ENCODE data around the gene SMAD3.

SMAD3 gene

GRCh38 chr15:67167091-67167490 is 101.7 kb downstream of the SMAD3 start:
- DNase-seq = no peak

GRCh38 chr15:67168694-67169093 is 103.3 kb downstream of the SMAD3 start:
- DNase-seq = no peak

GRCh38 chr15:67170143-67170925 is 104.9 kb downstream of the SMAD3 start:
- DNase-seq = no peak

GRCh38 chr15:67171471-67171870 is 106.1 kb downstream of the SMAD3 start:
- DNase-seq = no peak

GRCh38 chr15:67172172-67172571 is 106.8 kb downstream of the SMAD3 start:
- DNase-seq = no peak

- no peak for DNase-seq
Measured at GRCh38 chr15:67173005-67173404, 107.6 kb downstream of the SMAD3 start.

GRCh38 chr15:67173786-67174185 is 108.4 kb downstream of the SMAD3 start:
- no peak for DNase-seq

- no peak for DNase-seq
Measured at GRCh38 chr15:67174446-67174845, 109.0 kb downstream of the SMAD3 start.

- DNase-seq = no peak
Measured at GRCh38 chr15:67174864-67175573, 109.6 kb downstream of the SMAD3 start.

- no peak for DNase-seq
Measured at GRCh38 chr15:67175643-67176071, 110.3 kb downstream of the SMAD3 start.

GRCh38 chr15:67176195-67176971 is 111.0 kb downstream of the SMAD3 start:
- peak; percentile 90 for DNase-seq

GRCh38 chr15:67177752-67178151 is 112.3 kb downstream of the SMAD3 start:
- DNase-seq = no peak

- DNase-seq = no peak
Measured at GRCh38 chr15:67178569-67179210, 113.3 kb downstream of the SMAD3 start.

- no peak for DNase-seq
Measured at GRCh38 chr15:67179411-67179995, 114.1 kb downstream of the SMAD3 start.

GRCh38 chr15:67180035-67180434 is 114.6 kb downstream of the SMAD3 start:
- DNase-seq = no peak

GRCh38 chr15:67180514-67181191 is 115.3 kb downstream of the SMAD3 start:
- DNase-seq = no peak

GRCh38 chr15:67181221-67181639 is 115.8 kb downstream of the SMAD3 start:
- DNase-seq = no peak

- no peak for DNase-seq
Measured at GRCh38 chr15:67183443-67184169, 118.2 kb downstream of the SMAD3 start.

GRCh38 chr15:67184208-67184925 is 119.0 kb downstream of the SMAD3 start:
- DNase-seq = no peak

- DNase-seq = no peak
Measured at GRCh38 chr15:67185051-67185450, 119.6 kb downstream of the SMAD3 start.
